ENCODE data around the gene FRMPD4.

FRMPD4 gene

GRCh38 chrX:12360383-12360782, 222.1 kb downstream of the FRMPD4 start:
- in situ Hi-C loops (cut with HindIII; ENCODE audit: low sequenced_read_pairs) = no loop called here

- in situ Hi-C loops (cut with HindIII; ENCODE audit: low sequenced_read_pairs) = no loop called here
Observed at GRCh38 chrX:12360986-12361598, 222.8 kb downstream of the FRMPD4 start.

GRCh38 chrX:12363216-12363615, 224.9 kb downstream of the FRMPD4 start:
- in situ Hi-C loops (cut with HindIII; ENCODE audit: low sequenced_read_pairs) = no loop called here

GRCh38 chrX:12366440-12366839, 228.2 kb downstream of the FRMPD4 start:
- in situ Hi-C loops (cut with HindIII; ENCODE audit: low sequenced_read_pairs) = no loop called here

GRCh38 chrX:12367254-12367653, 229.0 kb downstream of the FRMPD4 start:
- in situ Hi-C loops (cut with HindIII; ENCODE audit: low sequenced_read_pairs) = no loop called here

- in situ Hi-C loops (cut with HindIII; ENCODE audit: low sequenced_read_pairs) = no loop called here
Observed at GRCh38 chrX:12370497-12370986, 232.3 kb downstream of the FRMPD4 start.

GRCh38 chrX:12372111-12372510, 233.8 kb downstream of the FRMPD4 start:
- in situ Hi-C loops (cut with HindIII; ENCODE audit: low sequenced_read_pairs) = no loop called here

GRCh38 chrX:12374286-12374685, 236.0 kb downstream of the FRMPD4 start:
- in situ Hi-C loops (cut with HindIII; ENCODE audit: low sequenced_read_pairs) = no loop called here

- in situ Hi-C loops (cut with HindIII; ENCODE audit: low sequenced_read_pairs) = no loop called here
Observed at GRCh38 chrX:12378253-12378652, 240.0 kb downstream of the FRMPD4 start.

- in situ Hi-C loops (cut with HindIII; ENCODE audit: low sequenced_read_pairs) = no loop called here
Observed at GRCh38 chrX:12378706-12379105, 240.4 kb downstream of the FRMPD4 start.

- in situ Hi-C loops (cut with HindIII; ENCODE audit: low sequenced_read_pairs) = no loop called here
Observed at GRCh38 chrX:12379671-12380070, 241.4 kb downstream of the FRMPD4 start.

- in situ Hi-C loops (cut with HindIII; ENCODE audit: low sequenced_read_pairs) = no loop called here
Observed at GRCh38 chrX:12383196-12383595, 244.9 kb downstream of the FRMPD4 start.

GRCh38 chrX:12390301-12390700, 252.0 kb downstream of the FRMPD4 start:
- in situ Hi-C loops (cut with HindIII; ENCODE audit: low sequenced_read_pairs) = no loop called here

GRCh38 chrX:12396584-12396983, 258.3 kb downstream of the FRMPD4 start:
- in situ Hi-C loops (cut with HindIII; ENCODE audit: low sequenced_read_pairs) = no loop called here

- in situ Hi-C loops (cut with HindIII; ENCODE audit: low sequenced_read_pairs) = no loop called here
Observed at GRCh38 chrX:12400218-12400617, 261.9 kb downstream of the FRMPD4 start.

- in situ Hi-C loops (cut with HindIII; ENCODE audit: low sequenced_read_pairs) = no loop called here
Observed at GRCh38 chrX:12401252-12401651, 263.0 kb downstream of the FRMPD4 start.

- in situ Hi-C loops (cut with HindIII; ENCODE audit: low sequenced_read_pairs) = no loop called here
Observed at GRCh38 chrX:12403474-12404082, 265.3 kb downstream of the FRMPD4 start.

- in situ Hi-C loops (cut with HindIII; ENCODE audit: low sequenced_read_pairs) = no loop called here
Observed at GRCh38 chrX:12405306-12405705, 267.0 kb downstream of the FRMPD4 start.

- in situ Hi-C loops (cut with HindIII; ENCODE audit: low sequenced_read_pairs) = no loop called here
Observed at GRCh38 chrX:12410523-12410922, 272.2 kb downstream of the FRMPD4 start.

- in situ Hi-C loops (cut with HindIII; ENCODE audit: low sequenced_read_pairs) = no loop called here
Observed at GRCh38 chrX:12411831-12412230, 273.6 kb downstream of the FRMPD4 start.

GRCh38 chrX:12412561-12412960, 274.3 kb downstream of the FRMPD4 start:
- in situ Hi-C loops (cut with HindIII; ENCODE audit: low sequenced_read_pairs) = no loop called here

- in situ Hi-C loops (cut with HindIII; ENCODE audit: low sequenced_read_pairs) = no loop called here
Observed at GRCh38 chrX:12419591-12419990, 281.3 kb downstream of the FRMPD4 start.

- in situ Hi-C loops (cut with HindIII; ENCODE audit: low sequenced_read_pairs) = no loop called here
Observed at GRCh38 chrX:12421918-12422317, 283.6 kb downstream of the FRMPD4 start.
